ENCODE data around the gene GALNT2.

GRCh38 chr1:230218667-230219066, 151.6 kb downstream of the GALNT2 start:
- TF ChIP-seq CTCF (IDR thresholded peaks at IDR 0.05) (no peak), POLR2A (IDR thresholded peaks at IDR 0.05) (no peak), EP300 (IDR thresholded peaks at IDR 0.05) (no peak)

Data from tibial nerve (tissue), 4 donors.